GM18873 (cell line): ENCODE results near the gene CCDC57.

Experiments
- ATAC-seq: cut with Tn5 transposase; IDR thresholded peaks from one replicate; pipeline ENCODE4 v1.9.1; 2021; ENCODE audit warnings: mild to moderate bottlenecking, moderate library complexity, moderate number of reproducible peaks; ENCODE audit not compliant: unreplicated experiment, low FRiP score

Gene CCDC57

DNA sequence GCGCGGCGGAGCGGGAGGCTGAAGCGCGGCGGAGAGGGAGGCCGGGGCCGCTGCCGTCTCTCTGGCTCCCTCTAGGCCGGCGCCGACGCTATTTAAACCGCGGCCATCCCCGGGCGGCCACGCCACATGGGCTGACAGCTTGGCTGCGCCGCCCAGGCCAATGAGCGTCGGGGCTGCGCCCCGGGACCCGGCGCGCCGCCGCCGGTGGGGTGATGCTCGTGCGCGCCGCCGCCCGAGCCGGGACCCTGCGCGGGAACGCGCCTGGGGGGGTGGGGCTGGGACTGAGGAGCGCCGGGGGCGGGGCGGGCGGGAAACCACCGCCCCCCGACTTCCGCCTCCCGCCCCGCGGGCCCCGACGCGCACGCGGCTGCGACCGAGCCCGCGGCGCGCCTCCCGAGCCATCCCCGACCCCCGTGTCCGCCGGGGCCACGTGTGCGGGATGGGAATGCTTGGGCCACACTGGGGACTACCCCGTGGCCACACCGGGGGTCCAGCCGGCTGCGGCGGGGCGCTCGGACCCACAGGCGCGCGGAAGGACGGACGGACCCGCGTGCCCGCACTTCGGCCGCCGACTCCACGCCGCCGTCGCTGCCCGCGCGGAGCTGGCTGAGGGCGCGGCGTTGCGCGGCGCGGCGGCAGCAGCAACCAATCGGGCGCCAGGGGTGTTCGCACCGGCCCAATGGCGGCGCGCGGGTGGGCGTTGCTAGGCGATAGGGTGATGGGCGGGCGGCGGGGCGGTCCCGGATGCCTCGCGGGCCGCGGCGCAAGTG lies 114.3 kb downstream of the CCDC57 start, which contains the start of gene FASN:
Gene FASN, minus strand, starts transcription at position 68 of the 770 bp plus-strand sequence. CDS start 1,791 bp downstream, outside the sequence.
- ATAC-seq, result peak; percentile 55

DNA sequence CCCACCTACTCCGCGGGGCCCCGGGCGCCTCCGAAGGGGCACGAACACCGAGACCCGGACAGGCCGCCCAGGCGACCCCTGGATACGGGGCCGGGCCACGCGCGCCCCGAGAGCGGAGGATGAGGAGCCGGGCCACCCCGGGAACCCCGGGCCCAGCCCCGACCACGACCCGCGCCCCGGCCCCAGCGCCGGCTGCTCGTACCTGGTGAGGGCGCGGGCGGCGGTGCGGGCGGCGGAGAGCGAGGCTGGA lies 114.8 kb downstream of the CCDC57 start:
- ATAC-seq, result no peak

DNA sequence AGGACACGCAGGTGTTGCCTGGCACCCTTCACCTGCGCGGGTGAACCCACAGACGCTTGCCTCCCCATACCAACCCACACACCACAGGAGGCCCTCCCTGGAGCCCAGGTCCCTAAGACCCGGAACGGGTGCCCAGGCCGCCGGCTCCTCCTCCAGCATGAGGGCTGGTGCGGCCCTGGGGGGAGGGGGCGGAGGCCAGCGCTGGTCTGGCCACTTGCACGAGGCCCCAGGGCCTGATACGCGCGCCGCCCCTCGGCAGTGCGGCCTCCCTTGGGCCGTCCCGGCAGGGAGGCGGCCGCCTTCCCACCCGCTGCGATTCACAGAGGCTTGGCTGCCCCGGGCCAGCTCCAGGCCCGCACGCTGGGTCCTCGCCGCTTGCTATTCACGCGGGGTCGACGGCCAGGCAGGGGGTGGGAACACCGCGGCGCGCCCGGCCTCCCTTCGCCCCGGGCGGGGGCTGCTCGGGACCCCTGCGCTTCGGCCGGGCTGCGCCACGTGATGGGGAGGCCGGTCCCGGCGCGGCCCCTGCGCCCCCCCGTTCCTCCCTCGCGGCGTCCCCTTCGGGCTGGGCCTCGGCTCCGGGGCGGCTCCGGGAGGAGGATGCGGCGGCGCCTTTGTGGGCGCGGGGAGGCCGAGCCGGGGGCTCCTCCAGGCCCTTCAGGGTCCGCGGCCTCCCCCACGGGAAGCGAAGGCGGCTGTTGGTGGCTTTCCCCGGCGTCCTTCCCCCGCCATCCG lies 115.3 kb downstream of the CCDC57 start:
- no peak for ATAC-seq

DNA sequence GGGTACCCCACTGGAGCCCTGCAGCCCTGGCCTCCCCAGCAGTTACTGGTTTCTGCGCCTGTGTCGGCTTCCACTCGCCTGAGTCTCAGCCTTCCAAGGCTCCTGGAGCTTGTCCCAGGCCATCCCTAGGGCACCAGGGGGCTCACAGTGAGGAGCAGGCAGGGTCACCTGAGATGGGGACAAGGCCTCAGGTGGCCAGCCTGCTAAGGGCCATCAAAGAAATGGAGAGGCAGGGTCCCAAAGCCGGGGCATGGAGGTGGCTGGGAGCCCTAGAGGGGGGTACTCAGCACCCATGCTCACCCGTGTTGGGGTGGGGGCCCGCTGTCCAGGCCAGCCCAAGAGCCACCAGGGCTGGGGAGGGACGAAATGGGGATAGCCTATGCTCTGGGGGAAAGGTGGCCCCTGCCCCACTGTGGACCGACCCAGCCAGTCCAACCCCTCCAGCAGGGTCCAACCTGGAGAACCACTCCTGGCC lies 115.9 kb downstream of the CCDC57 start:
- no peak for ATAC-seq

DNA sequence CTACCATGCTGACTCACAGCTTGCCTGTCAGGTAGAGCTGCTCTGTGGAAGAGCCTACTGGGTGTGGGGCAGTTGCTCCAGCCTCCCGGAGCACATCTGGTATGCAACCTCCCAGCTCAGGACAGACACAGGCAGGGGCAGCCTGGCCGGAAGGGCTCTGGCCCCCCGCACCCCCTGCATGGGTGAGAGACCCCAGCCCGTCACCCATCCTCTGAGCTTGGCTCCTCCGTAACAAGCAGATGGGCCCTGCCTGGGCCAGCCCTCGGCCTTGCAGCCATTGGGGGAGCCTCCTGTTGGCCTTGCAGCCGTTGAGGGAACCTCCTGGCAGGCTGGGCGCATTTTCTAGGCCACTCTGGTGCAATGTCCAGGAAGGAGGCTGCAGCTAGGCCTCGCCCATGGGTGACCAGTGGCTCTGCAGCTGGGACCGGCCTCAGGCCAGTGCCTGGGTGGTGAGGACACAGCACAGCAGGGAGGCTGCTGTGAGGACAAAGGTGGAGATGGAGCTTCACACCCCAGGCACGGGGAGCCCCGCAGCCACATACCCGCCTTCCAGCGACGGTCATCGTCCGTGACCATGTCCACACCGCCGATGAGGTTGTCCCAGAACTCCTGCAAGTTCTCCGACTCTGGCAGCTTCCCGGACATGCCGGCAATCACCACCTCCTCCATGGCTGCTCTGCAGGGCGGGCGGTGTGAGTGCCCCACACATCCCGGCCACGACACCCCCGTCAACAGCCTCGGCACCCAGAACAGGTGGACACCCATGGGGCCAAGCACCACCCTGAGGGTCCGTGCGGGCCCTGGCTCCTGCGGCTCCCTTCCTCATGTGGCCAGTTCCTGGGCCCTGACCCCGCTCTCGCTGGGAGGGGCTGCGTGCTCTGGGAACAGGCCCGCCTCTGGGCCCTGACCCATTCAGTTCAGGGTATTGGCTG lies 116.6 kb downstream of the CCDC57 start:
- no peak for ATAC-seq

DNA sequence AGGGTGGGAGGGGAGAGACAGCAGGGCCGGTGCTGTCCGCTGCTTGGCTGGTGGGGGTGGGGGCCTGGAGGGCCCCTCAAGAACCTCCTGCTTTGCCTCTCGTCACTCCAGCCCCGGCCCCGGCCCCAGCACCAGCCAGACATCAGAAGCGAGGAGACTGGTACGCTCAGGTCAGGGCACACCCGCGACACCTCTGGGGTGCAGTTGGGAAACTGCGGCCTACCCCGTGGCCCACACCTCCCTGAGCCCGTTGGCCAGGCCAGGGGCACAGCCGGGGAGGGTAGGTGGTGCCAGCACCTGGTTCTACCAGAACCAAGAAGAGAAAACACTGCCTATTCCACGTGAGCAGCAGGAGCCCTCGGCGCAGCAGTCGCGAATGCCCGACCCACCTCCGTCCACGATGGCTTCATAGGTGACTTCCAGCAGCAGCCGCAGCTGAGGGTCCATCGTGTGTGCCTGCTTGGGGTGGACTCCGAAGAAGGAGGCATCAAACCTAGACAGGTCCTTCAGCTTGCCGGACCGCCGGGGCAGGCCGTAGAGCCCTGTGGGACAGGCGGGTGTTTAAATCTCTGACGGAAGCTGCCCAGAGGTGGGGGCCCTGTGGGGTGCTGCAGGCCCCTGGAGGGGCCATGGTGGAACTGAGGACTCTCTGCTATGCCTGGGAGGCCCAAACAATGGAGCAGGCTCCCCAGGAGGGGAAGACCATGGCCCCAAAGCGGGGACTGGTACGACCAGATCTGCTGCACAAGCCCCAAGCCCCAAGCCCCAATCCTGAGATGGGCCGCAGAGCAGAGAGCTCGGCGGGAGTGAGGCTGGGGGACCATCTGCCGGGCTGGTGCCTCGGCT lies 117.5 kb downstream of the CCDC57 start:
- no peak for ATAC-seq

DNA sequence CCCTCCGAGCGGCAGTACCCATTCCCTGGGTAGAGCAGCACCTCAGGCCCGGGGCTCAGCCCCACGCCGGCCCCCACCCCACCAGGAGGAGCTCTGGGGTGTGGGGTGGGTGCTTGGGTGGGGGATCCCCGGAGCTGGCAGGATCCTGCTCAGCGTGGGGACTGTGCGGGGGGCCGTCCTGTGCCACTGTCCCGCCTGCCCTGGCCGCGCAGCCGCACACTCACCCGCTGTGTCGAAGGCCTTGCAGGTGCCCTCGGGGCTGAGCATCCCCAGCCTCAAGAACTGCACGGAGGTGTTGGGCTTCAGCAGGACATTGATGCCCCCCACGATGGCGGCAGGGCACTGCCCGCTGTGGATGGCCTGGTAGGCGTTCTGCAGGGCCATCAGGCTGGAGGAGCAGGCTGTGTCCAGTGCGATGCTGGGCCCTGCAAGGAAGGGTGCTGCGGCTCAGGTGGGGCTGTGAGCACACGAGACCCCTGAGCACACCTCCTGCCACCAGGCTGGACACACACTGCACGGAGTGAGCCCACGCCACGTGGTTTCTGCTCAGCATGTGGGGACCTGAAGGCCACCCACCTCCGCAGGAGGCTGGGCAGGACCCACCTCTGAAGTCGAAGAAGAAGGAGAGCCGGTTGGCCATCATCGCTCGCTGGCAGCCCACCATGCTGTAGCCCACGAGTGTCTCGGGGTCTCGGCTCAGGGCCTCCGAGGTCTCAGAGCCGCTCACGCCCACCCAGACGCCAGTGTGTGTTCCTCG lies 119.5 kb downstream of the CCDC57 start:
- no peak for ATAC-seq

DNA sequence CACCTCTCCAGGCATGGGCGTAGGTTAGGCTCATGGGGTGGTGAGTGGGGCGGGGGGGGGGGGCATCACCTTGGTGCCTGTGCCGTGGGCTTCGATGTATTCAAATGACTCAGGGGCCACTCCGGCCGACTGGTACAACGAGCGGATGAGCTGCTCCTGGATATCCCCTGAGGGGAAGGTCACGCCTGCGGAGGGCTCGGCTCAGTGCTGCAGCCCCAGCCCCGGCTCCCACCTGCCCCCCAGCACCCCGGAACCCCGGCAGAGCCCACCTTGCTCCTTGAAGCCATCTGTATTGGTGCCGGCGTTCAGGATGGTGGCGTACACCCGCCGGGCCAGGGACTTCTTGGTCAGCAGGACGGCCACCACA lies 120.0 kb downstream of the CCDC57 start:
- ATAC-seq, result no peak

DNA sequence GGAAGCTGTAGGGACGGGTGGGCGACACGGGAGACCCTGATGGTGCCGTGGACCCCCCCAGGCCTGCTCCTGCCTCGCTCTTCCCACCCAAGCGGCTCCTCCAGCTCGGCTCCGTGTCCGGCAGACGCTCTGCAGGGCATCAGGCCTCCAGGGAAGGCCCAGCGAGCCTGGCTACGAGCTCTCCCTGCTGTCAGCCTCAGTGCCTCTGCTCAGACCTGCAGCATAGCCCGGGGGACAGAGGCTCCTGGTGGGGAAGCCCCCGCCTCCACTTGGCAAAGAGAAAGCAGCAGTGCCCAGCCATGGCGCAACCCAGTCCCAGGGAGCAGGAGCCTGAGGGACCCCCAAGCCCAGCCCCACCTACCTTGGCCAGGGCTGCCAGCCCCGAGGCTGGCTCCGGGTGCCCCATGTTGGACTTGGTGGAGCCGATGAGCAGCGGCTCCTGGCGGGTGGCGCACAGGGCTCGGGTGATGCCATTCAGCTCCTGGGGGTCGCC lies 120.5 kb downstream of the CCDC57 start:
- no peak for ATAC-seq

DNA sequence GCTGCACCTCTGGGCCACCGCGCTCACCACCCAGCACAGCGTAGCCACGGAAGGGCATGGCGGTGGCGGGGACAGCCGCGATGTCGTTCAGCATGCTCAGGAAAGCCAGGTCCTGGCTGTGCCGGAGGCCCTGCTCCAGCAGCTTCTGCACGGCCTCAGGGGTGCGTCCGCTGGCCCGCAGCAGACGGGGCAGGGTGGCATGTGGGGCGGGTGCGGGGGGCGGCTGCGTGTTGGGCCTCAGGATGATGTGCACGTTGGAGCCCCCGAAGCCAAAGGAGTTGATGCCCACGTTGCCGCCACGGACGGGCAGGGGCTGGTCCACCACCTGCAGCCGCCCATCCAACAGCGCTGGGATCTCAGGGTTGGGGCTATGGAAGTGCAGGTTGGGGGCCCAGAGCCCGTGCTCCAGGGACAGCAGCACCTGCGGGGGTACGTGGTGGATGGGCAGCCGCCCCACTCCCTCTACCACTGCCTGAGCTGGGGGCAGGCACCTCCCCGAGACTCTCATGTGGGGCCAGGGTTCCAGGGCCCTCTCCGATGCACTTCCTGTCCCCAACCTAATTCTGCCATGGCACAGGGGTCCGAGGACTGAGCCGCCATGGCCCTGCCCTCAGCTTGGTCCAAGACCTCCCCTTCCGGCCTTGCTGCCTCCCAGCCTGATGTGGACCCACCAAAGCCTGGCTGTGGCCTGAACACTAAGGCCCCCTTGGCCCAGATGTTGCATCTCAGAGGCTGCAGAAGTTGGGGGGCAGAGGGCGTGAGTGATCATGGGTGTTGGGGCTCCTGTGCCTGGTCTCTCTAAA lies 121.2 kb downstream of the CCDC57 start:
- ATAC-seq, result no peak

DNA sequence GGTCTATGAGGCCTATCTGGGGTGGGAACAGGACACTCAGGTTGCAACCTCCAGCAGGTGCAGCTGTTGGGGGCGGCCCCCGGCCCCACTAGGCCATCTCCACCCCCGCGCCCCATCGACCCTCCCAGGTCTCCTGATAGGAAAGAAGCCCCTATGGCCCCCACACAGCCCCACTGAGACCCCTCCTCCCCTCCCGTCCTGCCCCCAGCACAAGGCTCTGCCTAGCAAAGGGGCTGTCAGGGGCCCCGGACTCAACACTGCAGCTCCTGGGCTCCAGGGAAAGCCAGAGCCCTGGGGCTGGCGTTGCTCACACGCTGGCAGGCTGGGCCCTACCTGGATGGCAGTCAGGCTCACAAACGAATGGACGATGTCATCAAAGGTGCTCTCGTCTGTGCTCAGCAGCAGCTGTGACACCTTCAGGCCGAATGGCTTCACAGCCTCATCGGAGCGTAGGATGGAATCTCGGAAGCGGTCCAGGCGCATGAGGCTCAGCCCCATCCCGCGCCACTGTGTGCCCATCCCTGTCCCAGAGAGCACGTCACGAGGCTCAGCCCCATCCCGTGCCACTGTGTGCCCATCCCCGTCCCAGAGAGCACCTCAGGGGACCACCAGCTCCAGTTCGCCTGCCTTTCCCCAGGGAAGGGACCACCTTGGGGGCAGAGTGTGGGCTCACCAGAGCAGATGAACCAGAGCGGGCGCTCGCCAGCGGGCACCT lies 121.9 kb downstream of the CCDC57 start:
- no peak for ATAC-seq

DNA sequence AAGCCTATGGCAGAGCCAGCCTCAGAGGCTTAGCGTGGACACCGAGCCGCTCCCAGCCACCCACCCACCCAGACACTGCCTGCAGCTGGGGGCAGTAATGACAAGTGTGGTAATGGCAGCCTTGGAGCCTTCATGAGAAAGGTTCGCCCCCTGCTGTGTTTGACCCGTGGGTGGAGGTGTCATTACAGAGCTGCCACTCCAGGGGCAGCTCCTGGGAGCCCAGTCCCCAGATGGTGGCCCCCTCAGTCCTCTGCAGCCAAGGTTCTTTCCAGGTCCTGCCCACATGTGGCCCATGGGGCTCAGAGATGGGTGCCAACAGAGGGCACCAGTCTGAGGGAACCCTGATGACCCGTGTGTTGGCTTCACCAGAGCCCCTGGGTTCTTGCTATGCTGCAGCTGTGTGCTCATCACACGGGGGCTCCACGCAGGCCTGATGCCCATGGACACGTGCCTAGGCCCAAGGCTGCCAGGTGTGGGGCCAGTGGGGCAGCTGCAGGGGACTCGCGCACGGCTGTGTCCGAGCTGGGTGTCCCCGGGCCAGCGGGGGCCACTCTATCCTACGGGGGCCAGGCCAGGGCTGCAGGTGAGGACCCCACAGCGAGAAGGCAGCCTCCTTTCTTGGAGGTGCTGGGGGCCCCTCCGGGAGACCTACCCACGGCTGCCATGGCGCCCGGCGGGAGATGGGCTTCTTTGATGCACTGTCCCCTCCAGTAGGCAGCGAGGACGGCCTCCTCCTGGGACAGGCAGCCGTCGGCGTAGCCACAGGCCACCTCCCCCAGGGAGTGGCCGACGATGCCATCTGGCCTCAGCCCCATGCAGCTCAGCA lies 122.7 kb downstream of the CCDC57 start:
- no peak for ATAC-seq

DNA sequence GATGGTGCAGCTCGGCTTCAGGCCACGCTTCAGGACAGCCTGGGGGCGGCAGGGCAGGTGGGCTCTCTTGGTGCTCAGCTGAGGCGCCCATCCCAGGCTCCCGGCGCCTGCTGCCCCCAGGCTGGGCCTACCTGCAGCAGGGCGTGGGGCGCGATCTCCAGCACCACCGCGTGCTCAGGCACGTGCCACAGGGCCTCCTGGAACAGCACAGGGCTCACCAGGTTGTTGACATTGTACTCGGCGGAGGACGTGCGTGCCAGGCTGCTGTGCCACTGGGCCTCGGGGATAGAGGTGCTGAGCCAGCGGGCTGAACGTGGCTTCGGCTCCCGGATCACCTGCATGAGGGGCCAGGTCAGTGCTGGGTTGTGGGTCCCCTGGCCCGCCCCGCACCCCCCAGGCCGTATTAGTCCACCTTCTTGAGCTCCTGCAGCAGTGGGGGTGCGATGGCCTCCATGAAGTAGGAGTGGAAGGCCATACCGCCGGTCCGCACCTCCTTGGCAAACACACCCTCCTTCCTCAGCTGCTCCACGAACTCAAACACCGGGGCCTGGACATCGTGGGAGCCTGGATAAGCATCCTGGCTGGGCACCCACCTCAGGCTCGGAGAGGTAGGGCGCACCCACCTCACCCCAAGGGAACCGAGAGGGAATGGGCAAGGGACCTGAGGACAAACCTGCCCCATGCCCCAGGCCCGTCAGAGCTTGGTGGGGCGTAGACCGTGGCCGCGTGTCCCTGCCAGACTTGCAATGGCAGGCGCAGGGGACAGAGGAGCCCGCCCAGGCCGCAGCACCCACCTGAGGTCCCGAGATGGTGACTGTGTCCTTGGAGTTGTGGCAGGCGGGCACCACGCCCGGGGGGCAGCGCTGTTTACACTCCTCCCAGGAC lies 123.6 kb downstream of the CCDC57 start:
- ATAC-seq, result no peak

DNA sequence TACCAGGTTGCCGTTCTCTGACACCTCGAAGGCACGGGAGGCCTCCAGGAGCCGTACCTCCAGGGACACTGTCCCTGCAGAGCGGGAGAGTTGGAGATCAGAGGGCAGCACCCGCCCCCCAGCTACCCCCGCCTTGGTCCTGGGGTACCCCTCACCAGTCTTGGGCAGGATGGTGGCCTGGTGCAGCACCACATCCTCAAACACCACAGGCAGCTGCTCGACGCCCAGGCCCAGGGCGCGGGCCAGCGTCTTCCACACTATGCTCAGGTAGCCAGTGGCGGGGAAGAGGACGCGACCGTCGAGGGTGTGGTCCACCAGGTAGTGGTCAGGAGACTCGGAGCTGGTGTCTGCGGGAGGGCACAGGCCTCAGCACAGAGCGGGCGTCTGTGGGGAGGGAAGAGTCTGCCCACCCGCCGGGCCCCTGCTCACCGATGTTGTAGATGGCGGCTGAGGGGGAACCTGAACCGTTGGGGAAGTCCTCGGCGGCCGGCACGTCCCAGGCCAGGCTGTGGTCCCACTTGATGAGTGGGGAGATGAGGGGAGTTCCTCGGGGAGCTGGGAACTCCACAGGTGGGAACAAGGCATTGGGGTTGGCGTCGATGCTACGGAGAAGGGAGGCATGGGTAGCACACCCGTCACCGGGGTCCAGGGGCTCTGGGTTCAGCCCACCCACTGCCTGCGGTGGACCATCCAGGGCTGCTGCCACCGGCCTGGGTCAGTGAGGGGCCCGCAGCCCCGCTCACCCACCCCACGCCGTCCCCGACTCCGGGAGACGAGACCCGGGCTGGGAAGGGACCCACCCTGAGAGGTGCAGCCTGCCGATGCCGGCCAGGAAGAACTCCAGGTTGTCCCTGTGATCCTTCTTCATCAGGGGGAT lies 124.4 kb downstream of the CCDC57 start:
- ATAC-seq, result no peak
